Measurements from ENCODE around the gene GAPVD1.
"Not testable (repeated sequence)": the region's sequence is repeated elsewhere in the genome, so short reads cannot be mapped to it uniquely, and the experiment has no call there.

Gene GAPVD1

DNA sequence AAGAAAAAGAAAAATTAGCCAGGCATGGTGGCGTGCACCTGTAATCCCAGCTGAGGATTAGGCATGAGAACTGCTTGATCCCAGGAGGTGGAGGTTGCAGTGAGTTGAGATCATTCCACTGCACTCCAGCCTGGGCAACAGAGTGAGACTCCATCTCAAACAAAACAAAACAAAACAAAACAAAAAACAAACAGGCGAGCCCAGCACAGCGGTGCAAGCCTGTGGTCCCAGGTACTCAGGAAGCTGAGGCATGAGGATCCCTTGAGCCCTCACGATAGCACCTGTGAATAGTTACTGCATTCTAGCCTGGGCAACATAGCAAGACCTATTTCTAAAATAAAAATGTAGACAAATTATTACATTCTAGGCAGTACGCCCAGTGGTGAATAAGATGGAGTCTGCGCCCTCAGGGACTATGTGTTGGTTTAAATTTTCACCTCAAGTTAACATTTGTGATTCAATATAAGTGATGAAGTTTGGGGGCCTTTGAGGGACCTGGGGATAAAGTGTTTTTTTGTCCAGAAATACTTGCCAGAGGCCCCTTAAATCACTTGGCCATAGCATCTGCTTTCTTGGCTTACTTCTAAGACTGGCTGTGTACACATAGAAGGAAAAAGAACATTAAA lies 3.4 kb upstream of the GAPVD1 start:
- no peak for DNase-seq

DNA sequence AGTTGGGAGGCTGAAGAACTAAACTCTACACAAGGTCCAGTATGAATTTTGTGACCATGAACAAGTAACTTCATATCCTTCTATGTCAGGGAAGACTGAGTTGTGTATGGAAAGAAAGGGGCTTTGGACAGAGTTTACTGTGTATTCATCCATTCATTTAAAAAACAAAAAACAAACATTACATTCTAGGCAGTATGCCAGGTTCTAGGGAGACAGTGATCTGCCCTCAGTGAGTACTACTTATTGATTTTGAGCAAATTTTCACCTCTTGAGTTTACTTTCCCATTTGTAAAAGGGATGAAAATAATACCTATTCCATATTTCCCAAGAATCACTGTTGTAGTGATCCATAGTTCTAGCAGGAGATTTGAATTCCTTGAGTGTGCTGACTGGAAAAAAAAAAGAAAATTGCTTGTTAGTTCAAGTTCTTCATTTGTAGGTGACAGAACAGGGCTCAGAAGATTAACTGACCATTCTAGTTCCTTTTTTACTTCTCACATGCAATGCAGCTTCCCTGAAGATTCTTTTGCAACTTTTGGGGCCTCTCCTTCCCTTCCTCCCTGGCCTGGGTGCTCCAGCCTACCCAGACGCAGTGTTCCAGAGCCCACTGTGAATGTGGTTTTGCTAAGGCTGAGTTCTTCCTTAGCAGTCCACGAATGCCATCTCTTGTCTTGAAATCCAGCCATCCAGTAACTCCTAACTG lies 2.6 kb upstream of the GAPVD1 start:
- no peak for DNase-seq

DNA sequence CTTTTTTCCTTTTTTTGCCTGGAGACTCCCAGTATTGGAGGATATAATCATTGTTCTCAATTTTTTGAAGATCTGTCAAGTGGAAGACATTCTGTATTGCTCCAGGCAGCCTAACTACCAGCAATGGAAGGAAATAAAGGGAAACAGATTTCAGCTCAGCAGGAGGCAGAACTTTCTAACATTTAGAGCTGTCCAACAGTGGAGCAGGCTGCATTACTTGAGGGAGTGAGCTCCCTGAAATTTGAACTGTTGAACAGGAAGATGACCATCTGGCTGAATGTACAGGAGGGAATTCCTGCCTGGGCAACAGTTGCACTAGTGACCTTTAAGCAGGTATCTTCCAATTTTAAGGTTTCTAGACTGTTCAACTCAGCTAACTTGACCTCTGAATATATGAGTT lies 1.1 kb upstream of the GAPVD1 start:
- no peak for DNase-seq

DNA sequence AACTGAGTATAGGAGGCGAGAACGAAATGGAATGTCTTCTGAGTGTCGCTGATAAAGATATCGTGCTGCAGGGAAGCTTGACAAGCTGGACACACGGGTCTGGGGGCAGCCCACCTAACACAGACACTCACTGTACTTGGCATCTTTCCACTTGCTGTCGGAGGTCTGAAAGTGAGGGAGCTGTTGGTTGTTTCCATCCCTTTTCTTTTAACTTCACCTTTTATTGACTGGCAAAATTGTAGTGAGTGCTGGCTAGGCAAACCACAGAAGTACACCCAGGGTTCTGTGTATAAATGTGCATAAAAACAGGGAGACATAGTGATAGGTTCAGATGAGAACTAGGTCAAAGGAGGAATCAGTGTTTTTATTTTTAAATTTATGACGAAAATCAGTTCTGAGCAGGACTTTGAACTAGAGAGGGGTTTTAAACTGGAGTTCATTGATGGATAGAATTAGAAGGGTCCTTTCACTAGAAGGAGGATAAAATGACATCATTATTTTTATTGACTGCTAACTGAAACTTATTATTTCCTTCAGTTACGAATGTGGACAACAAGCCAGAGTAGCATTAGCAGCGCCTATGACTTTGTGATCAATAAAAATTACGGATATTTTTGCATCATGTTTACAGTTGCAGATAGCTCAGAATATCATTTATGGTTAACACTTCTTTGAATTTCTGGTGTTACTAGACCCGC lies 817 bp downstream of the GAPVD1 start:
- no peak for DNase-seq

- peak; percentile 40 for DNase-seq
Measured at GRCh38 chr9:125264068-125264467, 2.4 kb downstream of the GAPVD1 start.

DNA sequence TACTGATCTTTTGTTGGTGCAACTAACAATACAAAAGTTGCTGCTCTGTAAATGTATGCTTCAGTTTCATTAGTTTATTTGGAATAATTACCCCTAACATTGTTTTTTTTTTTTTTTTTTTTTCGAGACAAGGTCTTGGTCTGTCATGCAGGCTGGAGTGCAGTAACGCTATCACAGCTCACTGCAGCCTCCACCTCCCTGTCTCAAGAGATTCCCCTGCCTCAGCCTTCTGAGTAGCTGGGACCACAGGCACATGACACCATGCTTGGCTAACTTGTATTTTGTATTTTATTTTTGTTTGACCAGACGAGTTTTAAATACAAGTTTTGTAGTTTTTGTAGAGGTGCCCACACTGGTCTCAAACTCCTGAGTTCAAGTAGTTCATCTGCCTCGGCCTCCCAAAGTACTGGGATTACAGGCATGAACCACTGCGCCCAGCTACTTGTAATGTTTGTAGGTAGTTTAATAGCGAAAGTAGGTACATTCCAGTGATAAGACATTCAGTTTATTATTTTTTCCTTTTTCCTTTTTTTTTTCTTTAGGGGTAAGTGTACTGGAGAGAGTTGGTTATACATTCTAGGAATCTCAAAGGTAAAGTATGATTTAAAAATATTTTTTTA lies 6.9 kb downstream of the GAPVD1 start:
- DNase-seq: no peak

DNA sequence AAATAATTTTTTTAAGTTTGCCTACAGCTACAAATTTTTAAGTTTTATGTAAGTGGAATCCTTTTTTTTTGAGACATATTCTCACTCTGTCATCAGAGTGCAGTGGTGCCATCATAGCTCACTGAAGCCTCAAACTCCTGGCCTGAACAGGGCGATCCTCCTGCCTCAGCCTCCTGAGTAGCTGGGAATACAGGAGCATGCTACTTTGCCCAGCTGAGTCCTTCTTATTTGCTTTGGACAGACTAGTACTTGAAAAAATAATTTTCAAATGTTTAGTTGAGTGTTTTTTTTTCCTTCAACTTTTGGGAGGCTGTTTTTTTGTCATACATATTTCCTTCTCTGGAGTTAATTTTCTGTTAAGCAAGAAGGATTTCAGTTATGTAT lies 7.4 kb downstream of the GAPVD1 start:
- DNase-seq: no peak

DNA sequence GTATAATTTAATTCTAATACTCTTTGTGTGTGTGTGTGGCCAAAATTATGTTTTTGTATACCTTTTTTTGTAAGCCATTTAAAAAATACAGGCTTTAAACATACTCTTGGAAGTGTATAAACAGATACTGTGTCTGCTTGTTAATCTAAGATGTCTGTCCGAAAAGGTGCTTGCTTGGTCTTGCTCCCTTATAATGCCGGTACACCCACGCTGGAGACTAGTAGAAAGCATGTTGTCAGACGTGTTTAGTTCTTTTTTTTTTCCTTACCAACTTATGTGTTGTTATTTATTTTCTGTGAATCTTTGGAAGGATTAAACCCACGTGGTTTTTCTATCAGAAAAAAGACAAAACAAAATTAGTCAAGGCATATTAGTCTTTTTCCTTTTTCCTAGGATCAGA lies 9.5 kb downstream of the GAPVD1 start:
- DNase-seq: no peak

DNA sequence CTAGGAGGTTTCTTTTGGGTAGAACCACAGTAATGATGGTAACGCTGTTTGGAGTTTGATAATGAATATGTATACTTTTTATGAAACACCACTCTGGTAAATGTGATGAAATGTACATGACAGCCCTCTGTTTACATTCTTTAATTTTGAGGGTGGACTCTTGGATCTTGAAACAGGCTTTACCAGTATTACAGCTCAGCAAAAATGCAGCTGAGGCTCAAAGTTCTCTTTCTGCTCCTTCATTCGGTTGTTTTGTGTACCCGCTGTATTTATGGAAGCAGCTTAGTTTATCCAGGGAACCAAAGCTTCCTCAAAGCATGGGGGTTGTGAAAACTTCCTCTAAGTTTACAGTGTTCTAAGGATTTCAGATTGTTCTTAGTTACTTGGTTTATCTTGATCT lies 11.1 kb downstream of the GAPVD1 start:
- no peak for DNase-seq

DNA sequence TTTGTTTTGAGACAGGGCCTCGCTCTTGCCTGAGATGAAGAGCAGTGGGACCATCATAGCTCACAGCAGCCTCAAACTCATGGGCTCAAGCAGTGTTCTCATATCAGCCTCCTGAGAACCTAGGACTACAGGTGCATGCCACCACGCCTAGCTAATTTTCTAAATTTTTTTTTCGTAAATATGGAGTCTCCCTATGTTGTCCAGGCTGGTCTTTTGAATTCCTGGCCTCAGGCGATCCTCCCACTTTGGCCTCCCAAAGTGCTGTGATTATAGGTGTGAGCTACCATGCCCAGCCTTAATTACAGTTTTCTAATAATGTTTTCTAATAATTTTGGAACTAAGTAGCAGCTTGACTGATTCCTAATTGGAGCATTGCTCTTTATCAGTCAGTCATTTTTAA lies 15.1 kb downstream of the GAPVD1 start:
- DNase-seq: no peak

GRCh38 chr9:125277411-125277810 lies 15.8 kb downstream of the GAPVD1 start:
- DNase-seq: no peak

- no peak for DNase-seq
Measured at GRCh38 chr9:125280945-125281344, 19.3 kb downstream of the GAPVD1 start.

DNA sequence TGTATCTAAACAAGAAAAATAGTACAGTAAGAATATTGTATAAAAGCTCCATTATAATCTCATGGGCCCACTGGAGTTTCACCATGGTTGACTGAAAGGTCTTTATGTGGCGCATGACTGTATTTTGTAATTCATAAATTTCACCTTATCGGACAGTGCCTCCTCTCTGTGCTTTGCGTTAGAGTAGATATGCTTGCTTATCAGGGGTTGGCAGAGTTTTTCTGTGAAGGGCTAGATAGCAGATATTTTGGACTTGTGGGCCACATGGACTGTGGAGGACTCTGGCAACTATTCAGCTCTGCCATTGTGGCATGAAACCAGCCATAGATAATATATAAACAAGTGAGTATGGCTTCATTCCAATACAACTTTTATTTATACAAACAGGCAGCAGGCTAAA lies 23.2 kb downstream of the GAPVD1 start:
- no peak for DNase-seq

- not testable (repeated sequence) for DNase-seq
Measured at GRCh38 chr9:125286935-125287433, 25.4 kb downstream of the GAPVD1 start.

DNA sequence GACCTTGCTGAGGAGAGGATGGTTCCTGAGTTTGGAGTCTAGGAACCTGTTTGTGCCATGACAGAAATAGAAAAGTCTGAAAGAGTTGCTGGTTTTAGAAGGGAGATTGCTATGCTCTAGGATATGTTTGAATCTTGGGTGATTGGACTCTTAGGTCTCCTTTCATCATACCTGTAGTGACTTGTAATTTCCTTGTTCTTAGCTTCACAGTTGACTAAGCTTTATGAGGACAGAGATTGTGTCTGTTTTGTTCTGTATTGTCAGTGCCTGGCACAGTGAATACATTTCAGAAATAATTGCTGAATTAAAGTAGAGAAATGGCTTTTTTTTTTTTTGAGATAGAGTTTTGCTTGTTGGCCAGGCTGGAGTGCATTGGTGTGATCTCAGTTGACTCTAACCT lies 31.5 kb downstream of the GAPVD1 start:
- DNase-seq: peak; percentile 6

- no peak for DNase-seq
Measured at GRCh38 chr9:125295657-125296056, 34.0 kb downstream of the GAPVD1 start.

DNA sequence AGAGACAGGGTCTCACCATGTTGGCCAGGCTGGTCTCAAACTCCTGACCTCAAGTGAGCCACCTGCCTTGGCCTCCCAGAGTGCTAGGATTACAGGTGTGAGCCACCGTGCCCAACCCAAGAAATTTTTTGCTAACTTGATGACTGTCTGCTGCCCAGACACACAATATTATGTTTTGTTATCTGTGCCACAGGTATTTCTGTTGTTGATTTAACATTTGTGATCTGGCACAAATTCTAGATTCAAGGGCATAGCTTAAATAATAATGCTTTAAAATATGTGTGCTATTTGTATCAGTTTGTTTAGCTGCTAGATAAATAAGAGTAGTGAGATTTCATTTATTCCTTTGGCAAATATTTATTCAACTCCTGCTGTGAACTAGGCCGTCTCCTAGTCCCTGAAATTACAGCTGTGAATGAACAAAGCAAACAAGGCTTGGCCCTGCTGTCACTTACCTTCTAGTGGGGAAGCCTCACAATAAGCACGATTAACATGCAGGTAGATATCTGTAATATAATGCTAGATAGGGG lies 35.3 kb downstream of the GAPVD1 start:
- DNase-seq: no peak

DNA sequence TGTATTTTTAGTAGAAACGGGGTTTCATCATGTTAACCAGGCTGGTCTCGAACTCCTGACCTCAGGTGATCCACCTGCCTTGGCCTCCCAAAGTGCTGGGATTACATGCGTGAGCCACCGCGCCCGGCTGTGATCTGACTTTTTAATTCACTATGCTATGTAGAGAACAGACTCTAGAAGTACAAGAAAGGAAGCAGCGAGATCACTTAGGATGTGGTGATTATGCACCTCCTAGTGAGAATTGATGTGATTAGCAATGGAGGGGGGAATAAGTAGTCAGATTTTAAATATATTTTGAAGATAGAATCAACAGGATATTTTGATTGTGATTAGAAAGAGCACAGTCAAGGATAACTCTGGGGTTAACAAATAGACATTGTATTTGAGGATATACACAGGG lies 36.3 kb downstream of the GAPVD1 start:
- no peak for DNase-seq

GRCh38 chr9:125302241-125302640 lies 40.6 kb downstream of the GAPVD1 start:
- no peak for DNase-seq

DNA sequence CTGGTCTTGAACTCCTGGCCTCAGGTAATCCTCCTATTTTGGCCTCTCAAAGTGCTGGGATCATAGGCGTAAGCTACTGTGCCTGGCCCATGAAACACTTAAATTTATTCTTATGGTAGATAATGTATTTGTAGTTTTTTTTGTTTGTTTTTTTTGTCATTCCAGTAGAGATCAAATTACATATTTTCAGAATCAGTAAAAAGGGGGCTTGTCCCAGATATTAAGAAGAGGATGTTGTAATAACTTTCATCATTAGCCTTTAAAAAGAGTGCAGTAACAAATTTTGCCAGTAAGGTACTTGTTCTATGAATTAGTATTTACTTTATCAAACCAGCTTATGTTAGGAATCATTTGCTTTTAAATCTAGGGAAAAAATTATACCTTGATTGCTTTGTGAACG lies 42.6 kb downstream of the GAPVD1 start:
- no peak for DNase-seq

- peak; percentile 54 for DNase-seq
Measured at GRCh38 chr9:125312411-125312810, 50.8 kb downstream of the GAPVD1 start.

DNA sequence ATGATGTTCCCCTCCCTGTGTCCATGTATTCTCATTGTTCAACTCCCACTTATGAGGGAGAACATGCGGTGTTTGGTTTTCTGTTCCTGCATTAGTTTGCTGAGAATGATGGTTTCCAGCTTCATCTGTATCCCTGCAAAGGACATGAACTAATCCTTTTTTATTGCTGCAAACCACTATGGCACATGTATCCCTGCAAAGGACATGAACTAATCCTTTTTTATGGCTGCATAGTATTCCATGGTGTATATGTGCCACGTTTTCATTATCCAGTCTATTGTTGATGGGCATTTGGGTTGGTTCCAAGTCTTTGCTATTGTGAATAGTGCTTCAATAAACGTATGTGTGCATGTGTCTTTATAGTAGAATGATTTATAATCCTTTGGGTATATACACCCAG lies 54.7 kb downstream of the GAPVD1 start:
- DNase-seq: not testable (repeated sequence)

- DNase-seq: no peak
Measured at GRCh38 chr9:125317704-125318103, 56.1 kb downstream of the GAPVD1 start.

Data from activated CD4-positive, alpha-beta T cell treated with anti-CD3 and anti-CD28 coated beads, Interleukin-10, Interleukin-2, amounts not matched to agents 100 ng/mL and 50 ng/mL, durations not matched to agents 16 hours and 8 hours (primary cell).